Measurements from ENCODE around the gene SOSTDC1.

- TF ChIP-seq PBX3 (CRISPR knock-in tag; IDR thresholded peaks at IDR 0.05) (no peak), EGR2 (tag by site-specific recombination; IDR thresholded peaks at IDR 0.05; ENCODE audit: low read depth) (no peak), YY1 (tag by site-specific recombination; IDR thresholded peaks at IDR 0.05) (no peak), ZNF146 (tag by site-specific recombination; IDR thresholded peaks at IDR 0.05) (no peak), ZNF24 (tag by site-specific recombination; IDR thresholded peaks at IDR 0.05) (no peak), ZBTB21 (tag by site-specific recombination; IDR thresholded peaks at IDR 0.05) (no peak), ZNF10 (tag by site-specific recombination; IDR thresholded peaks at IDR 0.05) (no peak), CTCF (tag by site-specific recombination; IDR thresholded peaks at IDR 0.05) (no peak), ZBTB49 (tag by site-specific recombination; IDR thresholded peaks at IDR 0.05; ENCODE audit: low read depth) (no peak), ZNF132 (tag by site-specific recombination; IDR thresholded peaks at IDR 0.05; ENCODE audit: borderline replicate concordance) (no peak), ZNF585B (tag by site-specific recombination; IDR thresholded peaks at IDR 0.05) (no peak), ZNF362 (tag by site-specific recombination; IDR thresholded peaks at IDR 0.05) (peak; percentile 81), KLF9 (tag by site-specific recombination; IDR thresholded peaks at IDR 0.05; ENCODE audit: low read depth) (no peak)
These were observed 45.2 kb downstream of the SOSTDC1 start for GRCh38 chr7:16420329-16420648.
